ENCODE results near the gene PARD3B.

Gene PARD3B

GRCh38 chr2:204972161-204972560 is 426.9 kb downstream of the PARD3B start:
- DNase-seq = no peak

DNA sequence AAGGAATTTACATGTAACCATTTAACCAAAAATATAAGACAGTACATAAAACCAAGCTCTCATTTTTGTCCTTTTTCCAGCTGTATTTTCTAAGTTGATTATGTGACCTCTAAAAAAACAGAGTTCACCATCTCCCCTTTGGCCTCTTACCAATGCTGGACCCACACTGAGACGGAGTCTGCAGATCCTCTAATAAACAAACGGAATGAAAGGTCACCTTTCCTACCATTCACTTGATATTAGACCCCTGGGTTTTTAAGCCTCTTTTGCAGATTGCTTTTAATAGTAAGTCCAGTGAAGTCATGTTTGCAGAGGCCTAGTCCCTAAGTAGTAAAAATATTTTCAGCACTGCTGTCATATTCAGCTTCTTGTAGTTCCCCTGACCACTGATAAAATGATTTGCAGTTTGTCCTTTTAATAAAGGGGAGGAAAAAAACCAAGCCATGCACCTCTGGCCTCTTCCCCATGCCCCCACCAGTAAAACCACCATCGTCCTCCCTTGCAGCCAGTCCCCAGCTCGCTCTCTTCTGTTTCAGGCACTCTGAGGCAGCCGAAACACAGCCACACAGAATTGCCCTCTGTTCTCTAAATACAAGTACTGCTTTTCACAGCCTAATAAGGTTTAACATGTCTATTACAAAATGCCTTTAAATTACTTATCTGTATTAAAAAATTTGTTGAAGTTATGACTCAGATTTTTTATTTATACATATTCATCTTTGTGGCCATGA is 427.5 kb downstream of the PARD3B start:
- no peak for DNase-seq

- DNase-seq = no peak
Measured at GRCh38 chr2:204973616-204974015, 428.3 kb downstream of the PARD3B start.

DNA sequence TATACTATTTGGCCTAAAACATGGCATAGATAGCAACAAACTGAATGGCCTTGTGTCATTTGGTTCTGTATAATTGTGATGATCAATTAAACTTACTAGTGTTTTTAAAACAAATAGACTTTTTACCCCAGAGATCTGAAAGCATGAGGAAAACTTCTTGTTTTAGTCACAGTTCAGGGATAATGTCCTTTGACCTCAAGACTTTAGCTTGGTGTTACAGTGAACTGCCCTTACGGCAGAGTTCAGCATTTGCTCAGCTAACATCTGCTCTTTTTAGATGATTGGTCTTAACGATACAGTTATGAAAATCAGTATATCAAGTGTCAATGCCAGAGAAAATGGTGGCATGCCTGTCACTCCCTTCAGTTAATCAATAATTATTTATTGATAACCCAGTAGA is 429.2 kb downstream of the PARD3B start:
- no peak for DNase-seq

DNA sequence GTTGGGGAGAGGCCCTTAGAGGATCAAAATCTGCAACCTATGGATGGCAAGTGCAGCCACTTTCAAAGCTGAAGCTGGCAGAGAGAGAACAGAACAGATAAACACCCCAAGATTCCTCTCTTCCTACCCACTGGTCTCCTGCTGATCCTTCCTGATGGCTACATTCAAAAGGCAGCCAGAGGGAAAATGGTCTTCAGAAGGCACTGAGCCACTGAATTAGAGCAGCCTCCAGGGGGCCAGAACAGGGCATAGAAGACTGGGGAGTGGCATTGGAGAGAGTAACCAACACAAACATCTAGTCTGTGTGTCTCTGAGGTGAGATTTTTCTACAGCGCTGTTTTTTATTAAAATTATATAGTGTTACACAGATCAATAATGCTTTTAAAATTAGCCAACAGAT is 432.6 kb downstream of the PARD3B start:
- DNase-seq = no peak

DNA sequence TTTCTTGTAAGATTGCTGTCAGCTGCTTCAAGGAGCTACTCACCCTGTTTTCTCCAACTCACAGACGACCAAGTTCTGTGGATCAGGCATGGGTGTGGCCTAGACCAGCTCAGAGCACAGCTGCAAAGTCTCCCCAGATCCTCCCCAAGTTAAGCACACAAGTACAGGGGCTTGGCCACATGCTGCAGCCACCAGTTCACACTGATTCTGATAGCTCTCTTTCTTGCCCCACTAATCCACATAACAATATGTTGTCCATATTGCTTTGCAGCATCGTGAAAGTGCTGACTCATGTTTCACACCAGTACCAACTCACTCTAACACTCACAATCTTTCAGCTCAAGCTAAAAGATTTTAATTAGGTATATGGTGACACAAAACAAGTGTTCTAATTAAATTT is 437.0 kb downstream of the PARD3B start:
- no peak for DNase-seq

DNA sequence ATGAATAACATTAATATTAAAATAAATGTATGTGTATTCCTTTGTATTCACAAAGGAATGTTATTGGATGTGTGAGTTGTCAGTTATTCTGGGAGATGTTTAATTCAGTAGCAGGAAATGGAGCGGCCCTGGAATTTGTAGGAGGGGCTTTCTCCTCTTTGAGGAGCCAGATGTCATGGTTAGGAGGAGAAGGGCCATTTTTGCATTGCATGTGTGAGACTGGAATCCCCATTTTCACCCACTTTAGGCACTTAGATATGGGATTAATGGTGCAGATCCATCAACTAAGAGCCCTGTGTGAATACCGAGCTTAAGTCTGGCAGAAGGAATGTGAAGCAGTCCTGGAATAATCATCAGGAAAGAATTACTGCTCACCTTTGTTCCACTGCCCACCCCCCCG is 439.2 kb downstream of the PARD3B start:
- no peak for DNase-seq

- no peak for DNase-seq
Measured at GRCh38 chr2:204986641-204987040, 441.4 kb downstream of the PARD3B start.

- no peak for DNase-seq
Measured at GRCh38 chr2:204988836-204989235, 443.6 kb downstream of the PARD3B start.

GRCh38 chr2:204989877-204990276 is 444.6 kb downstream of the PARD3B start:
- DNase-seq = no peak

GRCh38 chr2:205001300-205001966 is 456.2 kb downstream of the PARD3B start:
- DNase-seq = no peak

GRCh38 chr2:205002390-205002789 is 457.1 kb downstream of the PARD3B start:
- no peak for DNase-seq

GRCh38 chr2:205003288-205003687 is 458.0 kb downstream of the PARD3B start:
- no peak for DNase-seq

GRCh38 chr2:205010196-205010595 is 464.9 kb downstream of the PARD3B start:
- no peak for DNase-seq

- no peak for DNase-seq
Measured at GRCh38 chr2:205011031-205011430, 465.8 kb downstream of the PARD3B start.

DNA sequence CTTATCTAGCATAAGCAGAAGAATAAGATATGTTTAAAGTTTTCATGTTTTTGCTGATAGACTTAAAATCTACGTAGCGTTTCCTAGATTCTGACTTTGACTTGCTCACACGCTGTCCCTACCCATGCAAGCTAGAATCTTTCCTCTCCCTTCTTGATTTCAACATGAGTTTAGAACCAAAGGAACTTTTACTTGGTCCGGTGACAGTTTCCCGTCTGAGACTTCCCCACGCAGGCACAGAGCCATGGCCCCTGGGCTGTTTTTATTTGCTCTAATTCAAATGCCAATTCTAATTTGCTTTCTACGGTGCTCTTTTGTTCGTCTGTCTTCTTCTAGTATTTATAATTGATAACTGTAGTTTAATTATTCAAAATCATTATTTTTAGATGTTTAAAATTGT is 467.7 kb downstream of the PARD3B start:
- no peak for DNase-seq

GRCh38 chr2:205013586-205013985 is 468.3 kb downstream of the PARD3B start:
- DNase-seq = no peak

- no peak for DNase-seq
Measured at GRCh38 chr2:205014201-205014600, 468.9 kb downstream of the PARD3B start.

DNA sequence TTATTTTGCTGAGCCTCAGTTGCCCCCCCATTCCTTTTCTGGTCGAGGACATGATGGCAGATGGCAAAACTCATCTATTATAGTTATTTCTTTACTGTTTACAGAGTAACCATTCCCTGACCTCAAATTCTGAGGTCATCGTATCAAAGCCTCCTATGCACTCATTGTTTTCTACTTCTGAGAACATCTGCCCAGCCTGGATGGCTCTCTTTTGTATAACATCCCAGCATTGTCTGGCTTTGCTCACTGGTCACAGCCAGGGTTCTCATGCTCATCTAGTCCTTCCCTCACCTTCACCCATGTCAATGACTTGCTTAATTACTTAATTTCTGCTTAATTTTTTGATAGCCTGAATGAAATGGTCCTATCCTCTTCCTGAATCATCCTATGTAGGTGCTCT is 472.1 kb downstream of the PARD3B start:
- no peak for DNase-seq

- no peak for DNase-seq
Measured at GRCh38 chr2:205017912-205018311, 472.6 kb downstream of the PARD3B start.

DNA sequence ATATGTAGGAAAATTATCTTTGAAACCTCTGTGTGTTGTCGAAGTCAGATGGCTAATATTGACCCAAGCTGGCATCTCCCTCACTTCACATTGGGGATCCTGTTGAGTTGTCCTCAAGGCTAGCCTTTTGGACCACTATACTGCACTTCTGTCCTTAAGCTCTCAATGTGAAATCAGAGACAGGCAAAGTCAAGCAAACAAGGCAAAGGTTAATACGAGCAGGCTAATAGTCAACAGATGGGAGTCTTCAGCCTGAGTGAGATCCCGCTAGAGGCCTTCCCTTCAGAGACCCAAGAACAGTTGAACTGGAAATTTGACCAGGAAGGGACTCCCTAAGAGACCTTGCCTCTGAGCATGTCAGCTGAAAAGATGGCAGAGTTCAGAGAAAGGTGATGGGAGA is 475.4 kb downstream of the PARD3B start:
- no peak for DNase-seq

- no peak for DNase-seq
Measured at GRCh38 chr2:205022841-205023240, 477.6 kb downstream of the PARD3B start.

DNA sequence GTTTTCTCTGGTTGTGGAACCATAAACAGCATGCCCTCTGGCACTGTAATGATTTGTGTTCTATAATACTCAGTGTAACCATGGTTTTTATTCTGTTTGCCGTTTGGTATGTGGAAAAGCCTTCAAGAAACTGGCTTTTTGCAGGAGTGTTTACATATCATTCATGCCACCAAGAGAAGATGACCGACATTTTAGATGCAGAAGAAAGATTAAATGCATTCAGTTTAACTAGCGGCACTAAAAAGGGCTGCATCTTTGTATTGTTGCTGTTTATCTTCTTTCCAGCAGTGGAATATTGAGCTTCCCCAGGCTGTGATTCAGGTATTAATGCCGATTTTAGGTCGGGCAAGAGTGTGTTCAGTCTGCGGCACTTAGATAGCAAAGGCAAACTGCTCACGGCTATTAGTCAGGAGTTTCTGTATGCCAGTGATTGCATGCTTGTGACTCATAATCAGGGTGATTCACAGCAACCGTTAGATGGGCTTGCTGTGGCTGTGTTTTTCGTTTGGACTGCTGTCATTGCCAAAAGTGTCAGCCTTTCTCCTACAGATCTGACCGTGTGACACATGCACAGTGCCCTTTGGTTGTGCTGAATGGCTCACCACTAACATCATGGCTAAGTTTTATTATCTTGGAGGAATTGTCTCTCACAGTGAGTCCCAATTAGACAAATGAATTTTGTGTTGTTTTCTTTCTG is 479.7 kb downstream of the PARD3B start:
- no peak for DNase-seq

- DNase-seq = no peak
Measured at GRCh38 chr2:205025580-205026240, 480.4 kb downstream of the PARD3B start.
